Keratinocyte (primary cell): Measurements from ENCODE around the gene ATN1. TPM values are rescaled to one million over a fixed set of nuclear protein-coding genes. Genes with fewer than 3 reads are reported as not detected.

Experiments
- DNase-seq: peaks from one replicate; pipeline ENCODE4 v3.0.0-alpha.2; 2011; ENCODE audit warnings: low read depth, missing footprints, low spot score
- FAIRE-seq: peaks from 2 replicates; lab custom pipeline; 2011; peaks lifted over from hg19 to GRCh38; lab: Jason Lieb, UNC
- H2AFZ ChIP-seq: 2 replicates; pipeline ENCODE4 v1.6.0; 2012; ENCODE audit warnings: low read length, control low read depth, inconsistent platforms; ENCODE audit not compliant: control insufficient read depth
- H3K27ac ChIP-seq: 2 replicates; pipeline ENCODE4 v1.5.1; 2011; ENCODE audit warnings: low read length; ENCODE audit not compliant: control insufficient read depth, insufficient read depth
- H3K27me3 ChIP-seq: 3 replicates; pipeline ENCODE4 v1.6.0; 2011; ENCODE audit warnings: low read length; ENCODE audit not compliant: control insufficient read depth, insufficient read depth; ENCODE audit errors: extremely low read depth
- H3K36me3 ChIP-seq, 2 experiments: 2 replicates in 1 of 2; 3 replicates in 1 of 2; pipeline ENCODE4 v1.5.1; 2011; ENCODE audit warnings: low read length in 2 of 2, mild to moderate bottlenecking in 1 of 2; ENCODE audit not compliant: control insufficient read depth in 2 of 2, insufficient read depth in 2 of 2; ENCODE audit errors: extremely low read depth in 1 of 2
- H3K4me1 ChIP-seq: 3 replicates; pipeline ENCODE4 v1.5.1; 2011; ENCODE audit warnings: low read length; ENCODE audit not compliant: control insufficient read depth, insufficient read depth; ENCODE audit errors: extremely low read depth
- H3K4me2 ChIP-seq: 3 replicates; pipeline ENCODE4 v1.6.0; 2011; ENCODE audit warnings: low read depth, low read length; ENCODE audit not compliant: control insufficient read depth, insufficient read depth; ENCODE audit errors: extremely low read depth
- H3K4me3 ChIP-seq, 3 experiments: fragments of 200-600 bp in 1 of 3; sonication (generic) in 1 of 3; 2 replicates in 2 of 3; 3 replicates in 1 of 3; pipeline ENCODE4 v1.5.1; 2011 to 2016; ENCODE audit warnings: low read length in 3 of 3, mild to moderate bottlenecking in 3 of 3, control low read depth in 2 of 3, inconsistent platforms in 1 of 3, low read depth in 1 of 3, mixed read lengths in 1 of 3, mixed run types in 1 of 3, moderate library complexity in 1 of 3; ENCODE audit not compliant: control insufficient read depth in 2 of 3, insufficient read depth in 2 of 3; ENCODE audit errors: extremely low read depth in 1 of 3
- H3K79me2 ChIP-seq: 2 replicates; pipeline ENCODE4 v1.6.0; 2012; ENCODE audit warnings: low read length; ENCODE audit not compliant: control insufficient read depth, insufficient read depth
- H3K9ac ChIP-seq: 3 replicates; pipeline ENCODE4 v1.6.0; 2011; ENCODE audit warnings: low read length; ENCODE audit not compliant: control insufficient read depth, insufficient read depth; ENCODE audit errors: extremely low read depth
- H3K9me1 ChIP-seq: 3 replicates; pipeline ENCODE4 v1.6.0; 2011; ENCODE audit warnings: low read length; ENCODE audit not compliant: control insufficient read depth, insufficient read depth; ENCODE audit errors: extremely low read depth
- H3K9me3 ChIP-seq: 2 replicates; pipeline ENCODE4 v1.5.1; 2012; ENCODE audit warnings: low read depth, low read length; ENCODE audit not compliant: control insufficient read depth
- H4K20me1 ChIP-seq: 3 replicates; pipeline ENCODE4 v1.6.0; 2011; ENCODE audit warnings: low read length; ENCODE audit not compliant: control insufficient read depth, insufficient read depth; ENCODE audit errors: extremely low read depth
- EZH2 ChIP-seq: IDR thresholded peaks from one replicate; pipeline ENCODE4 v1.6.1; 2012; ENCODE audit warnings: inconsistent platforms, mild to moderate bottlenecking, low read length, moderate library complexity
- dilution Hi-C: fragments of 300-500 bp; cut with MboI; formaldehyde crosslinking; loops from one replicate; pipeline ENCODE4 v1.7.0; 2020; ENCODE audit warnings: low sequenced_read_pairs; ENCODE audit not compliant: extremely low pct_ligation_motif_present
- polyA plus RNA-seq, 5 experiments: library from polyadenylated mRNA; depleted of rRNA in 3 of 5; stranded (reverse) in 3 of 5; stranded (forward) in 1 of 5; unstranded in 1 of 5; fragments of >200 nt; gene quantifications; 1 replicate in 1 of 5; 2 replicates in 3 of 5; 3 replicates in 1 of 5; pipeline versions ENCODE4 v1.2.1 to v1.2.3, GENCODE V29; 2011 to 2012; ENCODE audit warnings: missing spikeins in 2 of 5, low read depth in 1 of 5, low replicate concordance in 1 of 5
- TF ChIP-seq, protein P1 (sequence below), 3 experiments: IDR thresholded peaks in 1 of 3; conservative IDR thresholded peaks in 1 of 3; optimal IDR thresholded peaks in 1 of 3; 2 replicates in 2 of 3; 3 replicates in 1 of 3; pipeline versions ENCODE3 to v1.5.1; 2011; ENCODE audit warnings: low read length in 3 of 3, mild to moderate bottlenecking in 3 of 3, moderate library complexity in 2 of 3, control low read depth in 1 of 3, inconsistent platforms in 1 of 3; ENCODE audit not compliant: insufficient read depth in 2 of 3; ENCODE audit errors: extremely low read depth in 1 of 3

ATN1 gene
- polyA plus RNA-seq, 1 donor (not counting 4 experiments of a cell fraction or from before 2014, with no cell fraction given) = 6.2 TPM

DNA sequence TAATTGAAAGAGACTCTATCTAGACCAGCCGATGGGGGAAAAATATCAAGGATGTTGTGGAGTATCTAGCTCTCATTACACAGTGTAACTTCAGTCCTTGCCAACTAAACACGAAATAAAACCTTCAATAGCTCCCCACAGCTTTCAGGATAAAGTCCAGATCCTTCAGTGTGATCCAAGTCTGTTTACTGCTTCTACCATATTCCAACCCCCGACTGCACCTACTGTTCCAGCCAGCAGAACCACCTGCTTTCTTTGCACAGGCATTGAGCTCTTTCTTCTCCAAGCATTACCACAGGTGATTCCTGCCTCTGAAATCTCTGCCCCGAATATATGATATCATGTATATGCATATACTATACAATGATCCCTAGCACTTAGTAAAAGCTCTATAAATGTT, 25.3 kb upstream of the ATN1 start:
- TF ChIP-seq, protein P1, sequence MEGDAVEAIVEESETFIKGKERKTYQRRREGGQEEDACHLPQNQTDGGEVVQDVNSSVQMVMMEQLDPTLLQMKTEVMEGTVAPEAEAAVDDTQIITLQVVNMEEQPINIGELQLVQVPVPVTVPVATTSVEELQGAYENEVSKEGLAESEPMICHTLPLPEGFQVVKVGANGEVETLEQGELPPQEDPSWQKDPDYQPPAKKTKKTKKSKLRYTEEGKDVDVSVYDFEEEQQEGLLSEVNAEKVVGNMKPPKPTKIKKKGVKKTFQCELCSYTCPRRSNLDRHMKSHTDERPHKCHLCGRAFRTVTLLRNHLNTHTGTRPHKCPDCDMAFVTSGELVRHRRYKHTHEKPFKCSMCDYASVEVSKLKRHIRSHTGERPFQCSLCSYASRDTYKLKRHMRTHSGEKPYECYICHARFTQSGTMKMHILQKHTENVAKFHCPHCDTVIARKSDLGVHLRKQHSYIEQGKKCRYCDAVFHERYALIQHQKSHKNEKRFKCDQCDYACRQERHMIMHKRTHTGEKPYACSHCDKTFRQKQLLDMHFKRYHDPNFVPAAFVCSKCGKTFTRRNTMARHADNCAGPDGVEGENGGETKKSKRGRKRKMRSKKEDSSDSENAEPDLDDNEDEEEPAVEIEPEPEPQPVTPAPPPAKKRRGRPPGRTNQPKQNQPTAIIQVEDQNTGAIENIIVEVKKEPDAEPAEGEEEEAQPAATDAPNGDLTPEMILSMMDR (optimal IDR thresholded peaks at IDR 0.05 in 1 of 3, IDR thresholded peaks at IDR 0.05 in 1 of 3, conservative IDR thresholded peaks at IDR 0.05 in 1 of 3; ENCODE audit: extremely low read depth in 1 of 3, insufficient read depth in 2 of 3, low read length in 3 of 3) = no peak
- no peak for TF ChIP-seq EZH2
- DNase-seq (no peak), FAIRE-seq (no peak)

DNA sequence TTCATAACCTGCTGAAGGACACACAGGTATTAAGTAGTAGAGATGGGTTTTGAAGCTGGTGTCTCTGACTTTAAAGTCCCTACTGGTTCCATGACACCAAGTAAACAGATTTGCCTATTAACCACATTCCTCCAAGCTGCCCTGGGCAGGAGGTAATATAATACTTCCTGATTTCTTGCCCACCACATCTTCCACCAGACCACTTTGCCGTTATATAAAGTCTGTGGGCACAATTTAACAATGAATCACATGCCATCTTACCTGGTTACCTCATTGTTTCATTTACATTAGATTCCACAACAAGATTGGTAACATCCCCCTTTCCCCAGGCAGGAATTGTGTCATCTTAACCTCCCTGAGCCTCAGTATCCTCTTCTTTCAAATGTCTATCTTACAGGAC, 24.0 kb upstream of the ATN1 start:
- no peak for DNase-seq
- Histone ChIP-seq H3K27ac (no peak overlapping the region), H3K9me3 (no peaks in the 10 kb centered on the region), H4K20me1 (no peaks in the 10 kb centered on the region), H3K79me2 (no peaks in the 10 kb centered on the region), H3K36me3 (no peaks in the 10 kb centered on the region), H3K4me2 (no peak overlapping the region), H3K4me3 (no peak overlapping the region), H3K9me1 (no peaks in the 10 kb centered on the region), H3K27me3 (no peaks in the 10 kb centered on the region), H3K4me1 (peaks cover 13% of the 10 kb centered on the region), H3K9ac (no peak overlapping the region), H2AFZ (no peak overlapping the region)
- FAIRE-seq = no peak
- dilution Hi-C loops = no loop called here
- no peak for TF ChIP-seq EZH2
- TF ChIP-seq, protein P1 (optimal IDR thresholded peaks at IDR 0.05 in 1 of 3, IDR thresholded peaks at IDR 0.05 in 1 of 3, conservative IDR thresholded peaks at IDR 0.05 in 1 of 3; ENCODE audit: extremely low read depth in 1 of 3, insufficient read depth in 2 of 3, low read length in 3 of 3) = no peak

More for the DNA sequence above, 25.3 kb upstream of the ATN1 start:
- Histone ChIP-seq H3K9me3 (no peaks in the 10 kb centered on the region), H3K27ac (no peak overlapping the region), H3K9ac (no peak overlapping the region), H3K27me3 (no peaks in the 10 kb centered on the region), H3K9me1 (no peaks in the 10 kb centered on the region), H4K20me1 (no peaks in the 10 kb centered on the region), H3K4me2 (no peak overlapping the region), H3K79me2 (no peaks in the 10 kb centered on the region), H3K4me1 (peaks cover 13% of the 10 kb centered on the region), H2AFZ (no peak overlapping the region), H3K36me3 (no peaks in the 10 kb centered on the region), H3K4me3 (no peak overlapping the region)
- dilution Hi-C loops = no loop called here
